ENCODE measurements around the gene RPP25. TPM values are rescaled to one million over a fixed set of nuclear protein-coding genes. Genes with fewer than 3 reads are reported as not detected.

Gene RPP25
- total RNA-seq, 4 donors from 2014 or later = 14.2 to 23.1 (median 16.4) TPM

- H3K27ac ChIP-seq = peak overlapping the region in 2 of 3 donors; percentile 1 to 26
- no peak overlapping the region for H3K4me3 ChIP-seq (replicated peaks in 1 of 3)
- H3K4me1 ChIP-seq = peaks cover 19 to 32% of the 10 kb centered on the region in 2 donors
- no peaks in the 10 kb centered on the region for H3K36me3 ChIP-seq
- H3K9me3 ChIP-seq = no peaks in the 10 kb centered on the region
- intact Hi-C loops (cut with DNase I) = no loop called here
- H3K27me3 ChIP-seq = no peaks in the 10 kb centered on the region
- TF ChIP-seq POLR2A (IDR thresholded peaks at IDR 0.05) (no peak), CTCF (IDR thresholded peaks at IDR 0.05) (no peak)
- no peak for DNase-seq
- WGBS, 2 donors = 14 to 24% methylated on average over 3 of the region's 3 CpGs
These were observed 8.2 kb upstream of the RPP25 start for GRCh38 chr15:74964794-74965193.

- intact Hi-C loops (cut with DNase I) = no loop called here
- H3K4me1 ChIP-seq = peaks cover 32 to 43% of the 10 kb centered on the region in 2 donors
- no peak overlapping the region for H3K27ac ChIP-seq
- no peak overlapping the region for H3K4me3 ChIP-seq (replicated peaks in 1 of 3)
- H3K36me3 ChIP-seq = no peaks in the 10 kb centered on the region
- H3K9me3 ChIP-seq = no peaks in the 10 kb centered on the region
- TF ChIP-seq CTCF (IDR thresholded peaks at IDR 0.05) (no peak), POLR2A (IDR thresholded peaks at IDR 0.05) (no peak)
- no peaks in the 10 kb centered on the region for H3K27me3 ChIP-seq
- DNase-seq = no peak
- 92 to 97% methylated on average over 4 of the region's 4 CpGs for WGBS, 2 donors
These were observed 6.6 kb upstream of the RPP25 start for GRCh38 chr15:74963213-74963612.

GRCh38 chr15:74962671-74963070 lies 6.1 kb upstream of the RPP25 start:
- Histone ChIP-seq H3K4me3 (replicated peaks in 1 of 3) (no peak overlapping the region), H3K9me3 (no peaks in the 10 kb centered on the region), H3K4me1 (peaks cover 38 to 49% of the 10 kb centered on the region in 2 donors), H3K27ac (no peak overlapping the region), H3K27me3 (no peaks in the 10 kb centered on the region), H3K36me3 (no peaks in the 10 kb centered on the region)
- TF ChIP-seq POLR2A (IDR thresholded peaks at IDR 0.05) (no peak), CTCF (IDR thresholded peaks at IDR 0.05) (no peak)
- whole genome bisulfite sequencing, 2 donors = 47 to 67% methylated on average over 2 of the region's 2 CpGs
- intact Hi-C loops (cut with DNase I) = no loop called here
- no peak for DNase-seq

GRCh38 chr15:74962219-74962618 lies 5.6 kb upstream of the RPP25 start:
- TF ChIP-seq POLR2A (IDR thresholded peaks at IDR 0.05) (no peak), CTCF (IDR thresholded peaks at IDR 0.05) (no peak)
- 92 to 93% methylated on average over 8 of the region's 8 CpGs for WGBS, 2 donors
- H3K36me3 ChIP-seq = no peaks in the 10 kb centered on the region
- H3K4me1 ChIP-seq = peaks cover 42 to 53% of the 10 kb centered on the region in 2 donors
- H3K27me3 ChIP-seq = no peaks in the 10 kb centered on the region
- H3K27ac ChIP-seq = peak overlapping the region in 1 of 3 donors; percentile 10
- intact Hi-C loops (cut with DNase I) = no loop called here
- no peak for DNase-seq
- no peaks in the 10 kb centered on the region for H3K9me3 ChIP-seq
- no peak overlapping the region for H3K4me3 ChIP-seq (replicated peaks in 1 of 3)

GRCh38 chr15:74961616-74962015 lies 5.0 kb upstream of the RPP25 start:
- Histone ChIP-seq H3K27me3 (no peaks in the 10 kb centered on the region), H3K9me3 (no peaks in the 10 kb centered on the region), H3K36me3 (no peaks in the 10 kb centered on the region), H3K4me1 (peaks cover 44 to 54% of the 10 kb centered on the region in 2 donors), H3K27ac (peak overlapping the region; percentile 10 to 52 (median 30)), H3K4me3 (replicated peaks in 1 of 3) (no peak overlapping the region)
- WGBS, 2 donors = 80 to 94% methylated on average over 5 of the region's 5 CpGs
- TF ChIP-seq CTCF (IDR thresholded peaks at IDR 0.05) (no peak), POLR2A (IDR thresholded peaks at IDR 0.05) (no peak)
- peak in 1 of 2 donors; percentile 14 for DNase-seq
- intact Hi-C loops (cut with DNase I) = no loop called here

Data from thyroid gland (tissue), 4 donors.